HepG2 (cell line): ENCODE measurements around the gene RMI2. TPM values are rescaled to one million over a fixed set of nuclear protein-coding genes. Genes with fewer than 3 reads are reported as not detected.

Experiments used
- CEBPG ChIP-seq: IDR thresholded peaks from 2 replicates; pipeline ENCODE4 v1.6.1; 2016
- CTCF ChIP-seq: sonication (generic); formaldehyde crosslinking; IDR thresholded peaks from 2 replicates; pipeline ENCODE4 v1.5.0; 2020; ENCODE audit warnings: mild to moderate bottlenecking, missing genetic modification reagents, moderate library complexity
- ERF ChIP-seq: IDR thresholded peaks from 2 replicates; pipeline ENCODE4 v1.6.1; 2018; ENCODE audit warnings: missing biosample characterization, missing genetic modification reagents
- GATA4 ChIP-seq: sonication (generic); IDR thresholded peaks from 2 replicates; pipeline ENCODE4 v1.6.1; 2016; ENCODE audit warnings: antibody characterized with exemption, low read depth, borderline replicate concordance
- GMEB1 ChIP-seq: sonication (generic); formaldehyde crosslinking; IDR thresholded peaks from 2 replicates; pipeline ENCODE4 v1.5.1; 2020; ENCODE audit warnings: missing genetic modification reagents, mild to moderate bottlenecking, borderline replicate concordance
- MAFK ChIP-seq, 2 experiments: IDR thresholded peaks in 1 of 2; conservative IDR thresholded peaks in 1 of 2; 2 replicates each; pipeline ENCODE4 v1.6.1; 2011; ENCODE audit warnings: improper control_type of control experiment in 2 of 2, low read length in 2 of 2
- PTBP1 ChIP-seq: fragments of 200-400 bp; formaldehyde crosslinking; IDR thresholded peaks from 2 replicates; pipeline ENCODE4 v1.6.1; 2018; ENCODE audit warnings: low read length, low read depth; ENCODE audit not compliant: poor library complexity, severe bottlenecking
- SATB2 ChIP-seq: sonication (generic); formaldehyde crosslinking; IDR thresholded peaks from 2 replicates; pipeline ENCODE4 v1.5.0; 2020; ENCODE audit warnings: missing genetic modification reagents
- SIX1 ChIP-seq: sonication (generic); formaldehyde crosslinking; IDR thresholded peaks from 2 replicates; pipeline ENCODE4 v1.4.0; 2020; ENCODE audit warnings: missing genetic modification reagents, borderline replicate concordance
- STAT5B ChIP-seq: sonication (generic); formaldehyde crosslinking; IDR thresholded peaks from 2 replicates; pipeline ENCODE4 v1.4.0; 2020; ENCODE audit warnings: missing genetic modification reagents
- TBP ChIP-seq: sonication (generic); formaldehyde crosslinking; IDR thresholded peaks from 2 replicates; pipeline ENCODE4 v1.5.0; 2020; ENCODE audit warnings: missing genetic modification reagents
- U2AF1 ChIP-seq: fragments of 200-400 bp; formaldehyde crosslinking; optimal IDR thresholded peaks from 2 replicates; pipeline ENCODE3; 2017; ENCODE audit warnings: mild to moderate bottlenecking, low read depth, low read length
- ZBTB21 ChIP-seq: sonication (generic); formaldehyde crosslinking; IDR thresholded peaks from 2 replicates; pipeline ENCODE4 v1.4.0; 2020; ENCODE audit warnings: missing genetic modification reagents
- ZFP1 ChIP-seq: IDR thresholded peaks from 2 replicates; pipeline ENCODE4 v1.6.1; 2016
- ZIK1 ChIP-seq: sonication (generic); formaldehyde crosslinking; IDR thresholded peaks from 2 replicates; pipeline ENCODE4 v1.5.0; 2020; ENCODE audit warnings: mild to moderate bottlenecking, low read depth, missing genetic modification reagents, borderline replicate concordance
- ZNF124 ChIP-seq: sonication (generic); formaldehyde crosslinking; IDR thresholded peaks from 2 replicates; pipeline ENCODE4 v1.4.0; 2020; ENCODE audit warnings: missing genetic modification reagents
- ZNF326 ChIP-seq: sonication (generic); formaldehyde crosslinking; IDR thresholded peaks from 2 replicates; pipeline ENCODE4 v1.4.0; 2020; ENCODE audit warnings: missing genetic modification reagents, borderline replicate concordance
- ZNF501 ChIP-seq: sonication (generic); formaldehyde crosslinking; IDR thresholded peaks from 2 replicates; pipeline ENCODE4 v1.5.1; 2020; ENCODE audit warnings: mild to moderate bottlenecking, moderate library complexity, missing genetic modification reagents
- ZNF543 ChIP-seq: sonication (generic); formaldehyde crosslinking; IDR thresholded peaks from 2 replicates; pipeline ENCODE4 v1.4.0; 2020; ENCODE audit warnings: mild to moderate bottlenecking, missing genetic modification reagents
- ZNF605 ChIP-seq: sonication (generic); formaldehyde crosslinking; IDR thresholded peaks from 2 replicates; pipeline ENCODE4 v1.8.0; 2022; ENCODE audit warnings: mild to moderate bottlenecking, missing genetic modification reagents
- ZNF607 ChIP-seq: sonication (generic); formaldehyde crosslinking; IDR thresholded peaks from 2 replicates; pipeline ENCODE4 v1.5.1; 2020; ENCODE audit warnings: missing genetic modification reagents, mild to moderate bottlenecking, borderline replicate concordance
- ZSCAN29 ChIP-seq: sonication (generic); formaldehyde crosslinking; conservative IDR thresholded peaks from 2 replicates; pipeline ENCODE4 v1.4.0; 2020; ENCODE audit warnings: mild to moderate bottlenecking, missing genetic modification reagents
- ZZZ3 ChIP-seq: sonication (generic); formaldehyde crosslinking; IDR thresholded peaks from 2 replicates; pipeline ENCODE4 v1.4.0; 2020; ENCODE audit warnings: missing genetic modification reagents, mild to moderate bottlenecking, borderline replicate concordance
- polyA plus RNA-seq, 8 experiments: library from polyadenylated mRNA; depleted of rRNA in 3 of 8; stranded (reverse) in 7 of 8; unstranded in 1 of 8; fragments of >200 nt; fragmentation: Illumina TruSeq in 4 of 8; extraction: Trizol in 4 of 8; gene quantifications; 2 replicates each; pipeline versions ENCODE4 v1.2.1 to v1.2.3, GENCODE V29; 2011 to 2016; ENCODE audit warnings: low read depth in 4 of 8, missing spikeins in 1 of 8, mixed read lengths in 1 of 8; ENCODE audit not compliant: insufficient read depth in 1 of 8
- total RNA-seq, 5 experiments: library from RNA; depleted of rRNA; stranded (reverse); fragments of >200 nt; fragmentation: Illumina TruSeq; extraction: Trizol; gene quantifications; 2 replicates each; pipeline ENCODE4 v1.2.3, GENCODE V29; 2016; ENCODE audit warnings: low read depth in 1 of 5
- TF ChIP-seq, protein P1 (sequence below): sonication (generic); formaldehyde crosslinking; IDR thresholded peaks from 2 replicates; pipeline ENCODE4 v1.5.1; 2020; ENCODE audit warnings: mild to moderate bottlenecking, missing genetic modification reagents, moderate library complexity

The RMI2 gene
- total and polyA plus RNA-seq, 2 of the 13 experiments (the other 11 are each of a cell fraction or from before 2014, with no cell fraction given): 24.5 to 55.7 TPM

DNA sequence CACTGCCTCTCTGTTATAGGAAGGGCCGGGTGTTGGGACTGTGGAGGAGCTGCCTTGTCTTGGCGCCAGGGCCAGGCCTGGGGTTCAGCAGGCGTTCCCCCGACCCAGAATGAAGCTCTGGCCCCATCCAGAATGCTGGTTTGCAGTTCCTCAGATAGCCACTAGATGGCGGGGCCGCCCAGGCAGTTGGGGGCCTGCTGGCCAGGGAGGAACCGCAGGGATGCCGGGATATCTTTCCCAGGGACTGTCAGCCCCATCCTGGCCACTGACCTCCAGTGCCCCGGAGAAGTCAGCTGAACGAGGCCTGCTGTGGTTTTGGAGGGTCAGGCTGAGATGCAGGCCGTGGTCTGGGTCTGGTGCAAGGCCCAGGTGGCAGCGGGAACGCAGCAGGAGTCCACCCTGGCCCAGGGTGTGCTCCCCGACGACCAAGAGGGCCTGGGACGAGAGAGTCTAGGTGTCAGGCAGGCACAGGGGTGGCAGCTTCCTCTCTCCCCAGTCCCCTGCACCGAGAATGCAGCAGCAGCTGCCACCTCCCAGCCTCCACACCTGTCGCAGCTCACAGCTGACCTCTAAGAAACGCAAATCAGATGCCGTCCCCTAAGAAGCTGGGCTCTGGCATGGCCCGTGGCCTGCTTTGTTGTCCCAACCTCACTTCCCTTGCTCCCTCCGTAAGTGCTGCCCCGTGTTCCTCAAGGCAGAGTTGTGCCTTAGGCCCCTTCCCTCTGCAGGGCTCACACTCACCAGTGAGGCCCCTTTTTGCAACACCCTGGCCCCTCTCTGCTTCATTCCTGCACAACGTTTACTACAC is 51.2 kb downstream of the RMI2 start (continued):
- TF ChIP-seq GMEB1 (CRISPR knock-in tag): no peak; the same call in 1 of the 2 replicates
- TF ChIP-seq TBP (CRISPR knock-in tag): no peak
- TF ChIP-seq CTCF (CRISPR knock-in tag): peak; percentile 100
- peak; percentile 92 for TF ChIP-seq ZNF605 (CRISPR knock-in tag)
- TF ChIP-seq ZNF607 (CRISPR knock-in tag): 0 out of 2 replicates have a peak, but pooled peaks have one; percentile 62
- TF ChIP-seq STAT5B (CRISPR knock-in tag): peak; percentile 32; the same call in 1 of the 2 replicates
- TF ChIP-seq ZNF543 (CRISPR knock-in tag): no peak
- no peak for TF ChIP-seq GATA4
- 0 out of 2 replicates have a peak, but pooled peaks have one; percentile 7 for TF ChIP-seq ZNF326 (CRISPR knock-in tag)
- TF ChIP-seq ZFP1: 0 out of 2 replicates have a peak, but pooled peaks have one; percentile 44
- peak; percentile 70 for TF ChIP-seq PTBP1
- peak; percentile 73 for TF ChIP-seq ERF (CRISPR knock-in tag)
- TF ChIP-seq SATB2 (CRISPR knock-in tag): 0 out of 2 replicates have a peak, but pooled peaks have one; percentile 75
- 0 out of 2 replicates have a peak, but pooled peaks have one; percentile 7 for TF ChIP-seq ZBTB21
- TF ChIP-seq ZIK1: peak; percentile 83; the same call in 1 of the 2 replicates
- peak; percentile 93 for TF ChIP-seq ZNF501 (CRISPR knock-in tag)
- TF ChIP-seq MAFK (conservative IDR thresholded peaks at IDR 0.05 in 1 of 2, IDR thresholded peaks at IDR 0.05 in 1 of 2; ENCODE audit: low read length in 2 of 2): peak in 1 of 2 experiments; percentile 9; a peak in 2 of 4 replicates
- TF ChIP-seq, protein P1, sequence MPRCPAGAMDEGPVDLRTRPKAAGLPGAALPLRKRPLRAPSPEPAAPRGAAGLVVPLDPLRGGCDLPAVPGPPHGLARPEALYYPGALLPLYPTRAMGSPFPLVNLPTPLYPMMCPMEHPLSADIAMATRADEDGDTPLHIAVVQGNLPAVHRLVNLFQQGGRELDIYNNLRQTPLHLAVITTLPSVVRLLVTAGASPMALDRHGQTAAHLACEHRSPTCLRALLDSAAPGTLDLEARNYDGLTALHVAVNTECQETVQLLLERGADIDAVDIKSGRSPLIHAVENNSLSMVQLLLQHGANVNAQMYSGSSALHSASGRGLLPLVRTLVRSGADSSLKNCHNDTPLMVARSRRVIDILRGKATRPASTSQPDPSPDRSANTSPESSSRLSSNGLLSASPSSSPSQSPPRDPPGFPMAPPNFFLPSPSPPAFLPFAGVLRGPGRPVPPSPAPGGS (CRISPR knock-in tag): peak; percentile 91
- TF ChIP-seq SIX1: no peak; the same call in 1 of the 2 replicates
- TF ChIP-seq CEBPG (CRISPR knock-in tag): peak; percentile 38; the same call in 1 of the 2 replicates
- 0 out of 2 replicates have a peak, but pooled peaks have one; percentile 58 for TF ChIP-seq ZZZ3
- TF ChIP-seq U2AF1: no peak
- TF ChIP-seq ZNF124 (CRISPR knock-in tag): peak; percentile 51; the same call in 1 of the 2 replicates
- 0 out of 2 replicates have a peak, but pooled peaks have one; percentile 31 for TF ChIP-seq ZSCAN29
